ENCODE results near the gene GRAPL.
"Not testable (repeated sequence)": the region's sequence is repeated elsewhere in the genome, so short reads cannot be mapped to it uniquely, and the experiment has no call there.

GRAPL gene

GRCh38 chr17:19188870-19189708 lies 61.7 kb downstream of the GRAPL start:
- not testable (repeated sequence) for DNase-seq (ENCODE audit: low read depth in 2 of 2)

- DNase-seq (ENCODE audit: low read depth in 2 of 2), result not testable (repeated sequence)
Measured at GRCh38 chr17:19189781-19190405, 62.5 kb downstream of the GRAPL start.

GRCh38 chr17:19196382-19197204 lies 69.2 kb downstream of the GRAPL start:
- DNase-seq (ENCODE audit: low read depth in 2 of 2), result not testable (repeated sequence)

- not testable (repeated sequence) for DNase-seq (ENCODE audit: low read depth in 2 of 2)
Measured at GRCh38 chr17:19202448-19202847, 75.1 kb downstream of the GRAPL start.

- DNase-seq (ENCODE audit: low read depth in 2 of 2), result not testable (repeated sequence)
Measured at GRCh38 chr17:19203429-19203828, 76.0 kb downstream of the GRAPL start.
